NCI-H1105 treated with DMSO at 0.1 percent for 48 hours (cell line): Measurements from ENCODE around the gene RHOD.

Experiments used
- DNase-seq: peaks from one replicate; lab custom pipeline; 2025; lab: John Stamatoyannopoulos, UW

RHOD gene

GRCh38 chr11:67056267-67057204 lies at the start of gene RHOD:
TSS of gene RHOD (plus strand) at chr11:67056847. CDS start at chr11:67056903, 56 bp downstream.
- DNase-seq: no peak

- no peak for DNase-seq
Measured at GRCh38 chr11:67007126-67007525, 49.5 kb upstream of the RHOD start.

- DNase-seq: no peak
Measured at GRCh38 chr11:67010296-67010905, 46.2 kb upstream of the RHOD start.

GRCh38 chr11:67013511-67014045 lies 43.1 kb upstream of the RHOD start:
- no peak for DNase-seq

GRCh38 chr11:67014343-67014742 lies 42.3 kb upstream of the RHOD start:
- no peak for DNase-seq

- DNase-seq: no peak
Measured at GRCh38 chr11:67015048-67015447, 41.6 kb upstream of the RHOD start.

- no peak for DNase-seq
Measured at GRCh38 chr11:67016550-67016949, 40.1 kb upstream of the RHOD start.

- no peak for DNase-seq
Measured at GRCh38 chr11:67020949-67021348, 35.7 kb upstream of the RHOD start.

GRCh38 chr11:67022341-67022933 lies 34.2 kb upstream of the RHOD start:
- peak; percentile 52 for DNase-seq

GRCh38 chr11:67022961-67023956 lies 33.4 kb upstream of the RHOD start, which contains the start of gene SYT12:
TSS of gene SYT12 (plus strand) at chr11:67023134. CDS start at chr11:67030145, 7,011 bp downstream.
- DNase-seq: no peak

GRCh38 chr11:67023957-67024353 lies 32.7 kb upstream of the RHOD start:
- DNase-seq: no peak

- no peak for DNase-seq
Measured at GRCh38 chr11:67024410-67024809, 32.2 kb upstream of the RHOD start.

- no peak for DNase-seq
Measured at GRCh38 chr11:67024966-67025365, 31.7 kb upstream of the RHOD start.

- DNase-seq: no peak
Measured at GRCh38 chr11:67025750-67026149, 30.9 kb upstream of the RHOD start.

- DNase-seq: no peak
Measured at GRCh38 chr11:67026941-67027340, 29.7 kb upstream of the RHOD start.

GRCh38 chr11:67027483-67027930 lies 29.1 kb upstream of the RHOD start:
- no peak for DNase-seq

- DNase-seq: no peak
Measured at GRCh38 chr11:67027943-67028542, 28.6 kb upstream of the RHOD start.

- no peak for DNase-seq
Measured at GRCh38 chr11:67029146-67029545, 27.5 kb upstream of the RHOD start.

GRCh38 chr11:67030976-67031375 lies 25.7 kb upstream of the RHOD start:
- DNase-seq: no peak

- no peak for DNase-seq
Measured at GRCh38 chr11:67031791-67032561, 24.7 kb upstream of the RHOD start.
